ENCODE measurements around the gene ERCC1. TPM values are rescaled to one million over a fixed set of nuclear protein-coding genes. Genes with fewer than 3 reads are reported as not detected.

The ERCC1 gene
- total RNA-seq, 2 experiments from 2014 or later: 50.0 to 53.2 TPM

- no peaks in the 10 kb centered on the region for H3K36me3 Mint-ChIP-seq
- H3K9me3 Mint-ChIP-seq: no peaks in the 10 kb centered on the region
These were observed 32.4 kb downstream of the ERCC1 start for GRCh38 chr19:45391346-45391745.

DNA sequence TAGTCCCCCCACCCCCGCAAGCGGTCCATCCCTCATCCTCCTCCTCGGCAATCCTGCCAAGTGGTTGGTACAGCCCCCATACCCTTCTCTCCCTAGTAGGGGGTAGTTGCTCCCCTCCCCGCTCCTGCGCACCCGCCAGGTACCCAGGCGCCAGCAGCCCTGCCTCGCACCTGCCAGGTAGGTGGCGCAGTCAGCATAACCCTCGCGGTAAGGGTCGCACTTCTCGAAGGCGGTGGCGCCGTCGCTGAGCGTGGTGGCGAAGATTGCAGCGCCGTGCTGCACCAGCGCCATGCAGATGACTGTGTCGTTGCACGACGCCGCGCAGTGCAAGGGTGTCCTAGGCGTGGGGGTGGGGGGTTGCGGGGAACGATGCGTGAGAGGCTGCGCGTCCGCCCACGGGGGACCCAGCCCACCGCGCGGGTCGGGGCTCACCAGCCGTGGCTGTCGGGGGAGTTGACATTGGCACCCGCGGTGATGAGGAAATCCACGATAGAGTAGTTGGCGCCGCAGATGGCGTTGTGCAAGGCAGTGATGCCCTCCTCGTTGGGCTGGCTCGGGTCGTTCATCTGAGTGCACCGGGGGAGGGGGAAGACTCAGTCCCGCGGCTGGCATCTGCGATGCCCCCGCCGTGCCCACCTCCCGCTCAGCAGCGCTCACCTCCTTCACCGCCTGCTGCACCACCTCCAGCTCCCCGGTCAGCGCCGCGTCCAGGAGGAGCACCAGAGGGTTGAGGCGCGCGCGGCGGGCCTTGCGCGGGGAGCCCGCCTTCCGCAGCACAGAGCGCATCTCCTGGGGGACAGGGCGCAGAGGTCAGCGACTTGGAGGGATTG is 38.1 kb downstream of the ERCC1 start:
- Mint-ChIP-seq H3K4me1 (no peaks in the 10 kb centered on the region), H3K27me3 (peaks cover 33% of the 10 kb centered on the region), H3K4me3 (no peak overlapping the region), H3K36me3 (no peaks in the 10 kb centered on the region), H3K9me3 (no peaks in the 10 kb centered on the region), H3K27ac (no peak overlapping the region)
- DNase-seq: no peak

More at GRCh38 chr19:45391346-45391745, 32.4 kb downstream of the ERCC1 start:
- Mint-ChIP-seq H3K4me1 (no peaks in the 10 kb centered on the region), H3K27ac (no peak overlapping the region), H3K4me3 (no peak overlapping the region), H3K27me3 (peaks cover 28% of the 10 kb centered on the region)
- DNase-seq: no peak

DNA sequence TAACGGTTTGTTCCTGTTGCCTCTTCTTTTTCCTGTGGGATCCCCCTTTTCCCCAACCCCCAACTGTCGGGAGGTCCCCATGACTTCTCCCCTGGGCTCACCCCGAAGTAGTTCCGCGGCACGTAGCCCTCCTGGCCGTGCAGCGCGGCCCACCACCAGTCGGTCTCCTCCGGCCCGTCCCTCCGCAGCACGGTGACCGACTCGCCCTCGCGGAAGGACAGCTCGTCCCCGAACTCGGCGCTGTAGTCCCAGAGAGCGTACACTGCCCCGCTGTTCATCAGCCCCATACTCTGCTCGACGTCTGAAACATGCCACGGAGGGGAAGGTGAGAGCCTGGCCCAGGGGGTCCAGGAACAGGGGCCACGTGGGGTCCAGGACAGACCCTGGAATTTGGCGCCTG is 41.3 kb downstream of the ERCC1 start:
- DNase-seq: no peak
- Mint-ChIP-seq H3K9me3 (no peaks in the 10 kb centered on the region), H3K36me3 (no peaks in the 10 kb centered on the region), H3K27me3 (peaks cover 32% of the 10 kb centered on the region), H3K4me1 (no peaks in the 10 kb centered on the region), H3K4me3 (no peak overlapping the region), H3K27ac (no peak overlapping the region)

- Mint-ChIP-seq H3K36me3 (no peaks in the 10 kb centered on the region), H3K27ac (no peak overlapping the region), H3K4me1 (no peaks in the 10 kb centered on the region), H3K27me3 (peaks cover 13% of the 10 kb centered on the region), H3K4me3 (no peak overlapping the region), H3K9me3 (no peaks in the 10 kb centered on the region)
- no peak for DNase-seq
These were observed 43.6 kb downstream of the ERCC1 start for GRCh38 chr19:45380107-45380506.

DNA sequence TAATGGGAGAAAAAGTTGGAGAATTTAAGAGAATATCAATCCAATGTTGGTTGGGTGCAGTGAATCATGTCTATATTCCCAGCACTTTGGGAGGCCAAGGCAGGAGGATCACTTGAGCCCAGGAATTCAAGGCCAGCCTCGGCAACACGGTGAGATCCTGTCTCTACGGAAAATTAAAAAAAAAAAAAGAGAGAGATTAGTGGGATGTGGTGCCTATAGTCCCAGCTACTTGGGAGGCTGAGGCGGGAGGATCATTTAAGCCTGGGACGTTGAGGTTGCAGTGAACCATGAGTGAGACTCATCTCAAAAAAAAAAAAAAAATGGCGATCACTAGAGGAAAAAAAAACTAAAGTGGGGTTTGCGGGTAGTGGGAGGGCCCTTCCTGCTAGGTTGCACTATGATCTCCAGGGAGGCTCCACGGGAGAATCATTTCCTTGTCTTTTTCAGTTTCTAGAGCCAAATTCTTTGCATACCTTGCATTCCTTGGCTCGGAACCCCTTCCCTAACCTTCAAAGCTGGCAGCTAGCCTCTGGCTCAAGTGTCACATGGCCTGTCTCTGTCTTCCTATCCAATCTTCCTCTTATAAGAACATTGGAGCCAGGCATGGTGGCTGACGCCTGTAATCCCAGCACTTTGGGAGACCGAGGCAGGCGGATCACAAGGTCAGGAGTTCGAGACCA is 47.5 kb downstream of the ERCC1 start:
- Mint-ChIP-seq H3K4me3 (no peak overlapping the region), H3K9me3 (no peaks in the 10 kb centered on the region), H3K4me1 (no peaks in the 10 kb centered on the region), H3K27me3 (peaks cover 3% of the 10 kb centered on the region), H3K36me3 (no peaks in the 10 kb centered on the region), H3K27ac (no peak overlapping the region)
- DNase-seq: no peak

DNA sequence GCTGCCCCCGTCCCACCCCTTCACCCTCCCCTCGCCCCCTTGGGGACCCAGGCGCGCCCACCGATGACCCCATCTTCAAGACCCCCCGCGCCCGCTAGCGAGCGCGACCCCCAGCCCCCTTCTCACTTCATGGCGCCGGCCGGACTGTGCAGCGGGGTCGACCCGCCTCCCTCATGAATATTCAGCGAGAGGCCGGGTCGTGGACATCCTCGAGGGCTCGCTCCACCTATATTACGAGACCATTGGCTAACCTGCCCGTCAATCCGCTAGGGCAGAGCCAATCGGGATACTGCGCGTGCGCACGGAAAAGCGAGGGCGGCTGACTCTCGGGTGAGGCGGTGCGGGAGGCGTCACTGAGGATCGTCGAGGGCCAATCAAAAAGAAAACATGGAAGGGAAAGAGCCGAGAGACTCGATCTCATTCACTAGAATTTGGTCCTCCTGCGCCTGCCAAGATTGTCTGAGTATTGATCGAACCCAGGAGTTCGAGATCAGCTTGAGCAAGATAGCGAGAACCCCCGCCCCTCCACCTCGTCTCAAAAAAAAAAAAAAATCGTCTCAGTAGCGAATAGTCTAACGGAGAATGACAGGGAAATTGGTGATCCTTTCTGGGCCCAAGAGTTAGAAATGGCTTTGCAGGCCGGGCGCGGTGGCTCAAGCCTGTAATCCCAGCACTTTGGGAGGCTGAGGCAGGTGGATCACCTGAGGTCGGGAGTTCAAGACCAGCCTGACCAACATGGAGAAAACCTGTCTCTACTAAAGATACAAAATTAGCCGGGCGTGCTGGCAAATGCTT is 53.1 kb downstream of the ERCC1 start, which contains the start of gene ERCC2:
TSS of gene ERCC2 (minus strand) at position 164 of the 795 bp plus-strand sequence. CDS start at position 131, 33 bp downstream.
- no peaks in the 10 kb centered on the region for H3K27me3 Mint-ChIP-seq
- peaks cover 5% of the 10 kb centered on the region for H3K36me3 Mint-ChIP-seq
- H3K27ac Mint-ChIP-seq: peak within 1 kb of the TSS; percentile 96
- peak; percentile 100 for DNase-seq
- H3K4me3 Mint-ChIP-seq: peak within 1 kb of the TSS; percentile 89
- H3K9me3 Mint-ChIP-seq: no peaks in the 10 kb centered on the region
- H3K4me1 Mint-ChIP-seq: peaks cover 9% of the 10 kb centered on the region

DNA sequence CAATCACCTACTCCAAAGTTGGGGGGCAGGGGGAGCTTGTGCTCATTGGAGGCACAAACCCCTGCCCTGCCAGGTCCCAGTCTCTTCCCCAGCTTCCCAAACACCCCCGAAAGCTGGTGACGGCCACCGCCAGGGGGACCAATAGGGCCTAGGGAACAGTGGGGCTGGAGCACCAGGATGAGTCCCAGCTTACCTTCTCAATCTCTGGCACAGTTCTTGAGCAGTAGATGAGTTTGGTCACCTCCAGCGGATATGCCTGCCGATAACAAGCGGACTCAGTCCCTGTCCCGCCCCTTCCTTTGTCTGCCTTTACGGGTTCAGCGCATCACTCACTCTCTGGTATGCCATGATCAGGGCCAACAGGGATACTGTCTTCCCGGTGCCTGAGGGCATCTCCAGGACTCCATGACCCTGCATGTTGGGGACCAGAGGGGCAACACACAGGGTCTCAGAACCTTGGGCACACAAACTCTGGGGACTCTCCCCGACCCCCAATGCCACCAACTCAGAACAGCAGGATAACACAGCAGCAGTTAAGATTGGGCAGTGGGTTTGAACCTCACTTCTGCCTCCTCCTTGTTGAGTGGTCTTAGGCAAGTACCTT is 54.9 kb downstream of the ERCC1 start:
- H3K27me3 Mint-ChIP-seq: no peaks in the 10 kb centered on the region
- H3K27ac Mint-ChIP-seq: no peak overlapping the region
- peak overlapping the region; percentile 60 for H3K4me3 Mint-ChIP-seq
- no peak for DNase-seq
- peaks cover 9% of the 10 kb centered on the region for H3K4me1 Mint-ChIP-seq
- H3K9me3 Mint-ChIP-seq: no peaks in the 10 kb centered on the region
- H3K36me3 Mint-ChIP-seq: peaks cover 5% of the 10 kb centered on the region

DNA sequence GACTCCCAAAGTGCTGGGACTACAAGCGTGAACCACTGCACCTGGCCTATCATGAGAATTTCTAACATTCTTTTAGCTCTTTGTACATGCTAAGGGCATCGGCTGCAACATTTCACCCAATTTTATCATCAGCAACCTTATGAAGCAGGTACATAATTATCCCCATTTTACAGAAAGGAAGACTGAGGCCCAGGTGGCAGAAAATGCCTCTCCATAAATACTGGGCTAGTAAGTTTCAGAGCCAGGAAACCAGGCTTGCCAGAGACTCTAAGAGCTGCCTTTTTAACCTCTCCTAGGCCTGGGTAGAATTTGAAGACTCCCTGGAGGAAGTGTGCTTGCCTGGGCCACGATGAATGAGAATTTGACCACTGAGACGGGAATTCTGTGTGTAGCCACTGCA is 55.6 kb downstream of the ERCC1 start:
- Mint-ChIP-seq H3K27me3 (no peaks in the 10 kb centered on the region), H3K36me3 (peaks cover 5% of the 10 kb centered on the region), H3K4me3 (no peak overlapping the region), H3K27ac (no peak overlapping the region), H3K9me3 (no peaks in the 10 kb centered on the region), H3K4me1 (peaks cover 9% of the 10 kb centered on the region)
- DNase-seq: no peak

- no peaks in the 10 kb centered on the region for H3K27me3 Mint-ChIP-seq
- DNase-seq: no peak
- H3K36me3 Mint-ChIP-seq: peaks cover 5% of the 10 kb centered on the region
- H3K4me3 Mint-ChIP-seq: no peak overlapping the region
- peaks cover 9% of the 10 kb centered on the region for H3K4me1 Mint-ChIP-seq
- no peaks in the 10 kb centered on the region for H3K9me3 Mint-ChIP-seq
- H3K27ac Mint-ChIP-seq: no peak overlapping the region
These were observed 59.0 kb downstream of the ERCC1 start for GRCh38 chr19:45364696-45365095.

DNA sequence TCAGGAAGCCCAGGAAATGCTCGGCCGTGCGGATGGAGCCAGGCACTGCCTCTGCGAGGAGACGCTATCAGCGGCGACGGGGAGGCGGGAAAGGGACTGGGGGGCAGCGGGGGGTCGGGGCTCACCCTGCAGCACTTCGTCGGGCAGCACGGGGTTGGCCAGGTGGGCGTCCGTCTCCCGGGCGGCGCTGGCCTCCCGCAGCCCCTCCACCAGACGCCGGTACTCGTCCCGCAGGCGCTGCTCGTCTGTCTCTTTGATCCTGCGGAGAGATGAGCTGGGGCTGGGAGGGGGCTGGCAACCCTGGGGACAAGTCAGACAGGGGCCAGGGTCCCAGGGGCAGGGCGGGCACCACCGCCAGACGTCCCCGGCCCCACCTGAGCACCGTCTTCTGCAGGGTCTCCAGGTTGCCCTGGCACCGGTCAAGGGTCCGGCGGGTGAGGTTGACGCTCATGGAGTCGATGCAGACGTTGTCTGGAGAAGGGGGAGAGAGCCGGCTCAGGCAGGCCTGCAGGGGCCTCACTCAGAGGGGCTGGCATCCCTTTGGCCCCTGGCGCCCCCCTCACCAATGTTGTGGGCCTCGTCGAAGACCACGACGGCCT is 59.8 kb downstream of the ERCC1 start:
- peaks cover 6% of the 10 kb centered on the region for H3K4me1 Mint-ChIP-seq
- peaks cover 5% of the 10 kb centered on the region for H3K36me3 Mint-ChIP-seq
- no peak overlapping the region for H3K4me3 Mint-ChIP-seq
- DNase-seq: no peak
- no peaks in the 10 kb centered on the region for H3K27me3 Mint-ChIP-seq
- no peaks in the 10 kb centered on the region for H3K9me3 Mint-ChIP-seq
- H3K27ac Mint-ChIP-seq: no peak overlapping the region

- no peak for DNase-seq
- no peaks in the 10 kb centered on the region for H3K36me3 Mint-ChIP-seq
These were observed 61.4 kb downstream of the ERCC1 start for GRCh38 chr19:45362291-45362690.

GRCh38 chr19:45361608-45362007 is 62.1 kb downstream of the ERCC1 start:
- Mint-ChIP-seq H3K4me1 (no peaks in the 10 kb centered on the region), H3K36me3 (peaks cover 2% of the 10 kb centered on the region), H3K9me3 (no peaks in the 10 kb centered on the region), H3K4me3 (no peak overlapping the region), H3K27ac (no peak overlapping the region), H3K27me3 (no peaks in the 10 kb centered on the region)
- no peak for DNase-seq

More at GRCh38 chr19:45362291-45362690, 61.4 kb downstream of the ERCC1 start:
- Mint-ChIP-seq H3K9me3 (no peaks in the 10 kb centered on the region), H3K4me1 (no peaks in the 10 kb centered on the region), H3K27ac (no peak overlapping the region), H3K4me3 (no peak overlapping the region), H3K27me3 (no peaks in the 10 kb centered on the region)

DNA sequence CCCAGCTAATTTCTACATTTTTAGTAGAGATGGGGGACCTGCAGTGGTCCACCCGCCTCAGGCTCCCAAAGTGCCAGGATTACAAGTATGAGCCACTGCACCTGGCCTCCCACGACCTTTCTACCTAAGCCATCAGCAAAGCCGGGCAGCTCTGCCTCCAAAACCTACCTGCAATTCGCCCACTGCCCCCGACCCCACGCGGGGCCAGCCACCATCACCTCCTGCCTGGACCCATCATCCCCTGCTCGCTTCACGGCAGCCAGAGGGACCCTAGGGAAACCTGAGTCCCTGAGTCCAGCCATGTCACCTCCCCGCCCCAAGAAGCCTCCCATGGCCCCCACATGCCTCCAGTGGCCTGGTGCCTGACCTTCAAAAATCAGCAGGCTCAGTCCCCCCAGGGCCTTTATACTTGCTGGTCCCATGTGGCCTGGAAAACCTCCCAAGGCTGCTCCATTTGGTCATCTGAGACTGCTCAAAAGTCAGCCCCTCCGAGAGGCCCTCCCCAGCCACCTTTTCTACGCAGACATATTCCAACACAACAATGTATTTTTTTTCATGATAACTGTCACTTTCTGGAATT is 65.4 kb downstream of the ERCC1 start:
- Mint-ChIP-seq H3K4me3 (no peak overlapping the region), H3K27me3 (no peaks in the 10 kb centered on the region), H3K36me3 (peaks cover 14% of the 10 kb centered on the region), H3K9me3 (no peaks in the 10 kb centered on the region), H3K27ac (no peak overlapping the region), H3K4me1 (no peaks in the 10 kb centered on the region)
- DNase-seq: no peak

- peaks cover 14% of the 10 kb centered on the region for H3K36me3 Mint-ChIP-seq
- H3K4me1 Mint-ChIP-seq: no peaks in the 10 kb centered on the region
- DNase-seq: no peak
- H3K27me3 Mint-ChIP-seq: no peaks in the 10 kb centered on the region
- no peaks in the 10 kb centered on the region for H3K9me3 Mint-ChIP-seq
- H3K4me3 Mint-ChIP-seq: no peak overlapping the region
- no peak overlapping the region for H3K27ac Mint-ChIP-seq
These were observed 66.3 kb downstream of the ERCC1 start for GRCh38 chr19:45357445-45357783.

Measured in activated naive CD8-positive, alpha-beta T cell treated with anti-CD3 and anti-CD28 coated beads for 36 hours (primary cell).